ENCODE measurements around the gene PCDHA13.

PCDHA13 gene

GRCh38 chr5:140883927-140884697, 2.2 kb downstream of the PCDHA13 start:
- ATAC-seq (ENCODE audit: insufficient read depth, low read depth) (no peak), DNase-seq (no peak)
- Histone ChIP-seq H3K9ac (ENCODE audit: low read depth, low read length) (no peak overlapping the region), H4K20me1 (ENCODE audit: insufficient read depth, low read length) (no peaks in the 10 kb centered on the region), H3K27me3 (ENCODE audit: insufficient read depth, low read length, poor library complexity) (peaks cover 7% of the 10 kb centered on the region), H2AFZ (ENCODE audit: low read depth, low read length) (no peak overlapping the region), H3K9me3 (ENCODE audit: insufficient read depth, low read length, severe bottlenecking) (no peaks in the 10 kb centered on the region), H3K4me3 (ENCODE audit: low read depth in 1 of 2, low read length in 2 of 2) (no peak overlapping the region), H3K79me2 (ENCODE audit: insufficient read depth, low read length) (no peaks in the 10 kb centered on the region), H3K4me2 (ENCODE audit: insufficient read depth, low read length) (no peak overlapping the region), H3K4me1 (ENCODE audit: insufficient read depth, low read length) (no peaks in the 10 kb centered on the region), H3K36me3 (ENCODE audit: insufficient read depth, low read length) (no peaks in the 10 kb centered on the region), H3K27ac (ENCODE audit: low read length) (no peak overlapping the region)
- TF ChIP-seq CTCF (IDR thresholded peaks at IDR 0.05; ENCODE audit: borderline replicate concordance, extremely low read depth, low read length, poor library complexity, severe bottlenecking) (no peak), EZH2 (IDR thresholded peaks at IDR 0.05; ENCODE audit: borderline replicate concordance, low read depth, low read length, severe bottlenecking) (no peak)

GRCh38 chr5:140916325-140916724, 34.4 kb downstream of the PCDHA13 start:
- H2AFZ ChIP-seq (ENCODE audit: low read depth, low read length), result no peak overlapping the region
- no peaks in the 10 kb centered on the region for H4K20me1 ChIP-seq (ENCODE audit: insufficient read depth, low read length)
- DNase-seq, result no peak
- H3K27me3 ChIP-seq (ENCODE audit: insufficient read depth, low read length, poor library complexity), result no peaks in the 10 kb centered on the region
- H3K36me3 ChIP-seq (ENCODE audit: insufficient read depth, low read length), result no peaks in the 10 kb centered on the region
- no peak for ATAC-seq (ENCODE audit: insufficient read depth, low read depth)
- TF ChIP-seq EZH2 (IDR thresholded peaks at IDR 0.05; ENCODE audit: borderline replicate concordance, low read depth, low read length, severe bottlenecking) (no peak), CTCF (IDR thresholded peaks at IDR 0.05; ENCODE audit: borderline replicate concordance, extremely low read depth, low read length, poor library complexity, severe bottlenecking) (no peak)
- no peak overlapping the region for H3K4me2 ChIP-seq (ENCODE audit: insufficient read depth, low read length)
- H3K4me3 ChIP-seq (ENCODE audit: low read depth in 1 of 2, low read length in 2 of 2), result no peak overlapping the region
- H3K4me1 ChIP-seq (ENCODE audit: insufficient read depth, low read length), result no peaks in the 10 kb centered on the region
- no peaks in the 10 kb centered on the region for H3K9me3 ChIP-seq (ENCODE audit: insufficient read depth, low read length, severe bottlenecking)
- H3K27ac ChIP-seq (ENCODE audit: low read length), result no peak overlapping the region
- H3K79me2 ChIP-seq (ENCODE audit: insufficient read depth, low read length), result no peaks in the 10 kb centered on the region
- H3K9ac ChIP-seq (ENCODE audit: low read depth, low read length), result no peak overlapping the region

GRCh38 chr5:140923601-140924000, 41.7 kb downstream of the PCDHA13 start:
- TF ChIP-seq CTCF (IDR thresholded peaks at IDR 0.05; ENCODE audit: borderline replicate concordance, extremely low read depth, low read length, poor library complexity, severe bottlenecking) (no peak), EZH2 (IDR thresholded peaks at IDR 0.05; ENCODE audit: borderline replicate concordance, low read depth, low read length, severe bottlenecking) (no peak)
- H3K27me3 ChIP-seq (ENCODE audit: insufficient read depth, low read length, poor library complexity), result no peaks in the 10 kb centered on the region
- ATAC-seq (ENCODE audit: insufficient read depth, low read depth), result no peak

More at GRCh38 chr5:140923601-140924000, 41.7 kb downstream of the PCDHA13 start:
- Histone ChIP-seq H3K4me3 (ENCODE audit: low read depth in 1 of 2, low read length in 2 of 2) (no peak overlapping the region), H2AFZ (ENCODE audit: low read depth, low read length) (no peak overlapping the region), H4K20me1 (ENCODE audit: insufficient read depth, low read length) (no peaks in the 10 kb centered on the region), H3K4me1 (ENCODE audit: insufficient read depth, low read length) (no peaks in the 10 kb centered on the region), H3K9me3 (ENCODE audit: insufficient read depth, low read length, severe bottlenecking) (peaks cover 4% of the 10 kb centered on the region), H3K27ac (ENCODE audit: low read length) (no peak overlapping the region), H3K9ac (ENCODE audit: low read depth, low read length) (no peak overlapping the region), H3K79me2 (ENCODE audit: insufficient read depth, low read length) (no peaks in the 10 kb centered on the region), H3K4me2 (ENCODE audit: insufficient read depth, low read length) (no peak overlapping the region), H3K36me3 (ENCODE audit: insufficient read depth, low read length) (no peaks in the 10 kb centered on the region)
- DNase-seq, result no peak
